DMS114 treated with DMSO at 0.1 percent for 48 hours (cell line): ENCODE measurements around the gene RFX2.
"Not testable (repeated sequence)": the region's sequence is repeated elsewhere in the genome, so short reads cannot be mapped to it uniquely, and the experiment has no call there.

Experiments
- DNase-seq: peaks from one replicate; lab custom pipeline; 2025; ENCODE audit not compliant: unreplicated experiment; lab: John Stamatoyannopoulos, UW

RFX2 gene

GRCh38 chr19:6041991-6042481 is 68.3 kb downstream of the RFX2 start:
- no peak for DNase-seq

- DNase-seq, result no peak
Observed at GRCh38 chr19:6041071-6041470, 69.2 kb downstream of the RFX2 start.

GRCh38 chr19:6039566-6040225 is 70.6 kb downstream of the RFX2 start:
- DNase-seq, result no peak

GRCh38 chr19:6038634-6039405 is 71.5 kb downstream of the RFX2 start:
- no peak for DNase-seq

- DNase-seq, result no peak
Observed at GRCh38 chr19:6035026-6035425, 75.3 kb downstream of the RFX2 start.

GRCh38 chr19:6034512-6034911 is 75.8 kb downstream of the RFX2 start:
- DNase-seq, result no peak

- DNase-seq, result no peak
Observed at GRCh38 chr19:6033744-6034264, 76.5 kb downstream of the RFX2 start.

GRCh38 chr19:6032827-6033226 is 77.5 kb downstream of the RFX2 start:
- no peak for DNase-seq

- DNase-seq, result no peak
Observed at GRCh38 chr19:6032381-6032780, 77.9 kb downstream of the RFX2 start.

- DNase-seq, result no peak
Observed at GRCh38 chr19:6030214-6030507, 80.1 kb downstream of the RFX2 start.

GRCh38 chr19:6026390-6027227 is 83.7 kb downstream of the RFX2 start:
- DNase-seq, result no peak

- DNase-seq, result not testable (repeated sequence)
Observed at GRCh38 chr19:6024756-6025155, 85.5 kb downstream of the RFX2 start.

GRCh38 chr19:6023936-6024335 is 86.4 kb downstream of the RFX2 start:
- DNase-seq, result no peak

GRCh38 chr19:6023085-6023682 is 87.1 kb downstream of the RFX2 start:
- DNase-seq, result no peak

GRCh38 chr19:6022570-6023064 is 87.7 kb downstream of the RFX2 start:
- no peak for DNase-seq

- DNase-seq, result no peak
Observed at GRCh38 chr19:6021878-6022569, 88.3 kb downstream of the RFX2 start.

- no peak for DNase-seq
Observed at GRCh38 chr19:6020972-6021805, 89.1 kb downstream of the RFX2 start.

- no peak for DNase-seq
Observed at GRCh38 chr19:6020166-6020882, 90.0 kb downstream of the RFX2 start.

- no peak for DNase-seq
Observed at GRCh38 chr19:6018786-6019185, 91.5 kb downstream of the RFX2 start.
